LNCaP clone FGC (cell line): ENCODE results near the gene MRTFA.
A peak's percentile ranks its signal among the peaks of the same experiment; 100 is the strongest.

ENCODE experiments used
- DNase-seq: peaks from one replicate; pipeline ENCODE4 v3.0.0-alpha.2; 2011; ENCODE audit warnings: low read depth
- H3K4me3 ChIP-seq: 2 replicates; pipeline ENCODE4 v1.5.1; 2011; ENCODE audit warnings: mild to moderate bottlenecking, low read depth, low read length, control low read depth
- CTCF ChIP-seq: IDR thresholded peaks from 2 replicates; pipeline ENCODE4 v1.5.1; 2012; ENCODE audit warnings: mild to moderate bottlenecking; ENCODE audit not compliant: control insufficient read depth, insufficient read depth; ENCODE audit errors: extremely low read depth

Gene MRTFA

GRCh38 chr22:40401981-40402406 lies 234.5 kb downstream of the MRTFA start:
- TF ChIP-seq CTCF, result no peak
- no peak for DNase-seq

GRCh38 chr22:40401532-40401931 lies 235.0 kb downstream of the MRTFA start:
- DNase-seq, result no peak
- TF ChIP-seq CTCF, result no peak
- no peak overlapping the region for H3K4me3 ChIP-seq

More at GRCh38 chr22:40401981-40402406, 234.5 kb downstream of the MRTFA start:
- H3K4me3 ChIP-seq, result no peak overlapping the region

- H3K4me3 ChIP-seq, result no peak overlapping the region
- no peak for DNase-seq
Observed at GRCh38 chr22:40400159-40400558, 236.4 kb downstream of the MRTFA start.

GRCh38 chr22:40399621-40400020 lies 236.9 kb downstream of the MRTFA start:
- H3K4me3 ChIP-seq, result no peak overlapping the region
- no peak for TF ChIP-seq CTCF
- no peak for DNase-seq

More at GRCh38 chr22:40400159-40400558, 236.4 kb downstream of the MRTFA start:
- no peak for TF ChIP-seq CTCF

GRCh38 chr22:40397396-40397795 lies 239.1 kb downstream of the MRTFA start:
- TF ChIP-seq CTCF, result no peak
- no peak for DNase-seq
- no peak overlapping the region for H3K4me3 ChIP-seq

GRCh38 chr22:40396882-40397281 lies 239.6 kb downstream of the MRTFA start:
- no peak for TF ChIP-seq CTCF
- DNase-seq, result peak; percentile 98

GRCh38 chr22:40395607-40396006 lies 240.9 kb downstream of the MRTFA start:
- no peak for TF ChIP-seq CTCF
- no peak overlapping the region for H3K4me3 ChIP-seq
- no peak for DNase-seq

More at GRCh38 chr22:40396882-40397281, 239.6 kb downstream of the MRTFA start:
- H3K4me3 ChIP-seq, result peak overlapping the region; percentile 33; the same call in 1 of the 2 replicates
